ENCODE results near the gene TUSC2.
"Not testable (repeated sequence)": the region's sequence is repeated elsewhere in the genome, so short reads cannot be mapped to it uniquely, and the experiment has no call there.

Gene TUSC2

GRCh38 chr3:50318163-50318562, 9.9 kb downstream of the TUSC2 start:
- no peak for TF ChIP-seq CTCF (IDR thresholded peaks at IDR 0.05; ENCODE audit: insufficient read depth, missing control alignments)
- DNase-seq (ENCODE audit: insufficient read length, low spot score): no peak
- FAIRE-seq: no peak

GRCh38 chr3:50317300-50317699, 10.7 kb downstream of the TUSC2 start:
- no peak for FAIRE-seq
- no peak for TF ChIP-seq CTCF (IDR thresholded peaks at IDR 0.05; ENCODE audit: insufficient read depth, missing control alignments)
- DNase-seq (ENCODE audit: insufficient read length, low spot score): no peak

- DNase-seq (ENCODE audit: insufficient read length, low spot score) (no peak), FAIRE-seq (no peak)
- TF ChIP-seq CTCF (IDR thresholded peaks at IDR 0.05; ENCODE audit: insufficient read depth, missing control alignments): no peak
These were observed 11.3 kb downstream of the TUSC2 start for GRCh38 chr3:50316657-50317242.

GRCh38 chr3:50314816-50315215, 13.2 kb downstream of the TUSC2 start:
- no peak for TF ChIP-seq CTCF (IDR thresholded peaks at IDR 0.05; ENCODE audit: insufficient read depth, missing control alignments)
- DNase-seq (ENCODE audit: insufficient read length, low spot score): no peak
- no peak for FAIRE-seq

- FAIRE-seq (no peak), DNase-seq (ENCODE audit: insufficient read length, low spot score) (no peak)
- TF ChIP-seq CTCF (IDR thresholded peaks at IDR 0.05; ENCODE audit: insufficient read depth, missing control alignments): no peak
These were observed 13.7 kb downstream of the TUSC2 start for GRCh38 chr3:50314342-50314741.

- not testable (repeated sequence) for FAIRE-seq; DNase-seq (ENCODE audit: insufficient read length, low spot score)
These were observed 16.0 kb downstream of the TUSC2 start for GRCh38 chr3:50312041-50312440.

GRCh38 chr3:50304601-50305000, 23.4 kb downstream of the TUSC2 start:
- FAIRE-seq (no peak), DNase-seq (ENCODE audit: insufficient read length, low spot score) (no peak)
- TF ChIP-seq CTCF (IDR thresholded peaks at IDR 0.05; ENCODE audit: insufficient read depth, missing control alignments): no peak
